IMR-90 (cell line): Measurements from ENCODE around the gene MARCHF2. TPM values are rescaled to one million over a fixed set of nuclear protein-coding genes. Genes with fewer than 3 reads are reported as not detected.
A peak's percentile ranks its signal among the peaks of the same experiment; 100 is the strongest.

Experiments
- ATAC-seq: fragments of 200-7000 bp; cut with Tn5 transposase; 2 replicates; pipeline ENCODE4 v1.9.1; 2020; ENCODE audit warnings: low read depth, mild to moderate bottlenecking, moderate library complexity
- BruUV-seq: library from RNA; stranded (reverse); fragments of 400-500 nt; replicated peaks from 2 replicates; lab custom pipeline; 2021; lab: Mats Ljungman, UMichigan
- CTCF ChIA-PET: fragments of 300-600 bp; formaldehyde crosslinking; extraction: SDS; loops from one replicate; lab custom pipeline; 2021; ENCODE audit warnings: antibody characterized with exemption; lab: Yijun Ruan, JAX
- POLR2A ChIA-PET: fragments of 300-600 bp; sonication (Branson Sonifier 250); formaldehyde crosslinking; loops from one replicate; lab custom pipeline; 2022; ENCODE audit warnings: antibody characterized with exemption; ENCODE audit not compliant: unreplicated experiment; lab: Charles Lee
- DNase-seq: peaks from one replicate; pipeline ENCODE4 v3.0.0; 2013
- H2AFZ ChIP-seq: replicated peaks from 2 replicates; pipeline ENCODE3; 2013; ENCODE audit warnings: low read length, mild to moderate bottlenecking; ENCODE audit not compliant: poor library complexity
- H2AK5ac ChIP-seq: 2 replicates; pipeline ENCODE4 v1.6.1; 2013; ENCODE audit warnings: low read depth, low read length, inconsistent platforms
- H2AK9ac ChIP-seq: replicated peaks from 2 replicates; pipeline ENCODE3; 2013; ENCODE audit warnings: mild to moderate bottlenecking, low read depth, low read length, moderate library complexity; ENCODE audit not compliant: poor library complexity
- H2BK120ac ChIP-seq: 2 replicates; pipeline ENCODE4 v1.6.1; 2013; ENCODE audit warnings: low read depth, low read length, inconsistent platforms
- H2BK15ac ChIP-seq: 3 replicates; pipeline ENCODE4 v1.6.1; 2013; ENCODE audit warnings: low read depth, low read length, inconsistent platforms
- H2BK20ac ChIP-seq: 2 replicates; pipeline ENCODE4 v1.6.1; 2013; ENCODE audit warnings: low read depth, mild to moderate bottlenecking, inconsistent platforms, low read length, moderate library complexity
- H2BK5ac ChIP-seq: 2 replicates; pipeline ENCODE4 v1.6.1; 2013; ENCODE audit warnings: mild to moderate bottlenecking, low read depth, low read length, inconsistent platforms; ENCODE audit not compliant: poor library complexity, severe bottlenecking
- H3K14ac ChIP-seq: replicated peaks from 2 replicates; pipeline ENCODE4 v1.6.1; 2013; ENCODE audit warnings: low read depth, low read length, inconsistent platforms
- H3K18ac ChIP-seq: 2 replicates; pipeline ENCODE4 v1.6.1; 2013; ENCODE audit warnings: low read depth, low read length, control low read depth
- H3K23ac ChIP-seq: 2 replicates; pipeline ENCODE4 v1.6.1; 2013; ENCODE audit warnings: low read depth, low read length, inconsistent platforms
- H3K27ac ChIP-seq: 2 replicates; pipeline ENCODE4 v1.5.1; 2013; ENCODE audit warnings: mild to moderate bottlenecking, control low read depth, low read length; ENCODE audit not compliant: insufficient read depth
- H3K27me3 ChIP-seq: 2 replicates; pipeline ENCODE4 v1.6.1; 2013; ENCODE audit warnings: low read length; ENCODE audit not compliant: control insufficient read depth, insufficient read depth
- H3K36me3 ChIP-seq: 2 replicates; pipeline ENCODE4 v1.6.1; 2013; ENCODE audit warnings: low read length, mixed read lengths; ENCODE audit not compliant: control insufficient read depth, insufficient read depth
- H3K4ac ChIP-seq: 2 replicates; pipeline ENCODE4 v1.6.1; 2013; ENCODE audit warnings: low read depth, low read length, inconsistent platforms
- H3K4me1 ChIP-seq: 2 replicates; pipeline ENCODE4 v1.6.1; 2013; ENCODE audit warnings: low read length, mixed read lengths; ENCODE audit not compliant: control insufficient read depth, insufficient read depth
- H3K4me2 ChIP-seq: 2 replicates; pipeline ENCODE4 v1.6.1; 2013; ENCODE audit warnings: low read depth, mild to moderate bottlenecking, control low read depth, low read length, moderate library complexity
- H3K4me3 ChIP-seq: 2 replicates; pipeline ENCODE4 v1.5.1; 2013; ENCODE audit warnings: low read depth, mild to moderate bottlenecking, control low read depth, low read length, moderate library complexity; ENCODE audit not compliant: insufficient read depth
- H3K56ac ChIP-seq: 2 replicates; pipeline ENCODE4 v1.6.1; 2013; ENCODE audit warnings: low read length, inconsistent platforms; ENCODE audit not compliant: insufficient read depth; ENCODE audit errors: extremely low read depth
- H3K79me1 ChIP-seq, 2 experiments: 2 replicates each; pipeline ENCODE4 v1.6.1; 2013; ENCODE audit warnings: low read length in 2 of 2, inconsistent platforms in 1 of 2, low read depth in 1 of 2
- H3K9ac ChIP-seq: 2 replicates; pipeline ENCODE4 v1.6.1; 2013; ENCODE audit warnings: low read depth, low read length, control low read depth
- H3K9me1 ChIP-seq: 2 replicates; pipeline ENCODE4 v1.6.1; 2013; ENCODE audit warnings: low read length, inconsistent platforms; ENCODE audit not compliant: insufficient read depth
- H3K9me3 ChIP-seq: 2 replicates; pipeline ENCODE4 v1.6.1; 2013; ENCODE audit warnings: low read length; ENCODE audit not compliant: control insufficient read depth, insufficient read depth
- H4K20me1 ChIP-seq: 2 replicates; pipeline ENCODE4 v1.6.1; 2013; ENCODE audit warnings: low read length, inconsistent platforms; ENCODE audit not compliant: insufficient read depth
- H4K5ac ChIP-seq: 2 replicates; pipeline ENCODE4 v1.6.1; 2013; ENCODE audit warnings: mild to moderate bottlenecking, low read depth, low read length, control low read depth
- H4K8ac ChIP-seq, 2 experiments: 2 replicates each; pipeline ENCODE4 v1.6.1; 2013; ENCODE audit warnings: low read depth in 2 of 2, low read length in 2 of 2, control low read depth in 1 of 2, inconsistent platforms in 1 of 2
- H4K91ac ChIP-seq: 2 replicates; pipeline ENCODE4 v1.6.1; 2013; ENCODE audit warnings: low read depth, low read length, inconsistent platforms; ENCODE audit not compliant: insufficient read depth
- MAFK ChIP-seq: IDR thresholded peaks from 2 replicates; pipeline ENCODE4 v1.6.1; 2012; ENCODE audit warnings: low read depth, low read length, improper control_type of control experiment
- WGBS, 2 experiments: methylation state at CpG; one replicate each; pipeline versions ENCODE4 v1.1.5 to v1.1.7; 2013; ENCODE audit warnings: missing lambda C conversion rate in 2 of 2; ENCODE audit not compliant: insufficient read length in 1 of 2; ENCODE audit errors: extremely low coverage in 2 of 2; 5-methylcytosine and 5-hydroxymethylcytosine counted together
- dilution Hi-C: fragments of 300-500 bp; cut with HindIII; formaldehyde crosslinking; loops from one replicate; pipeline ENCODE4 v1.14.3; 2018; ENCODE audit warnings: low sequenced_read_pairs; ENCODE audit not compliant: unreplicated experiment
- in situ Hi-C: fragments of 300-500 bp; cut with MboI; formaldehyde crosslinking; loops from 3 replicates; pipeline ENCODE4 v1.14.3; 2019; ENCODE audit warnings: low sequenced_read_pairs, inconsistent platforms, mixed read lengths
- intact Hi-C: fragments of 100-400 bp; cut with micrococcal nuclease; formaldehyde crosslinking; loops from 2 replicates; pipeline ENCODE4 v1.10.0; 2022
- polyA plus RNA-seq, 3 experiments: library from polyadenylated mRNA; depleted of rRNA; stranded (reverse); fragments of >200 nt; gene quantifications; 2 replicates each; pipeline ENCODE4 v1.2.3, GENCODE V29; 2012; ENCODE audit warnings: low replicate concordance in 1 of 3
- total RNA-seq: library from RNA; depleted of rRNA; stranded (reverse); fragments of >200 nt; gene quantifications from 2 replicates; pipeline ENCODE4 v1.2.3, GENCODE V29; 2012

MARCHF2 gene
- total and polyA plus RNA-seq, 2 of the 4 experiments (the other 2 are of a cell fraction), result 33.8 to 58.8 TPM

- in situ Hi-C loops, result no loop called here
- H3K56ac ChIP-seq, result no peak overlapping the region
- H4K91ac ChIP-seq, result no peak overlapping the region
- peaks cover 96% of the 10 kb centered on the region for H4K20me1 ChIP-seq
- no peak overlapping the region for H2AK9ac ChIP-seq
- no CpG with 5 or more reads among the region's 4 CpGs for WGBS, 2 experiments
- H3K4me1 ChIP-seq, result peaks cover 41% of the 10 kb centered on the region
- no peak overlapping the region for H3K27ac ChIP-seq
- ChIA-PET CTCF (no interaction called here), POLR2A (interaction anchor here (0.6 kb wide), 1 partner anchor 37 kb away, joined by 10 read pairs; no protein-coding TSS in a partner anchor)
- intact Hi-C loops, result no loop called here
- no peak overlapping the region for H2BK20ac ChIP-seq
- no peak overlapping the region for H4K8ac ChIP-seq
- peaks cover 31% of the 10 kb centered on the region for H3K36me3 ChIP-seq
- H3K18ac ChIP-seq, result no peak overlapping the region
- no peak overlapping the region for H2AK5ac ChIP-seq
- H3K9me1 ChIP-seq, result peaks cover 34% of the 10 kb centered on the region
- no peak overlapping the region for H2BK5ac ChIP-seq
- peak overlapping the region; percentile 72 for H3K23ac ChIP-seq
- no peak for ATAC-seq
- H3K27me3 ChIP-seq, result no peaks in the 10 kb centered on the region
- no peak overlapping the region for H2BK15ac ChIP-seq
- no peak overlapping the region for H3K4me3 ChIP-seq
- peak overlapping the region; percentile 30; the same call in 1 of the 2 replicates for H3K4ac ChIP-seq
- no peak for TF ChIP-seq MAFK
- H3K14ac ChIP-seq, result peak overlapping the region; percentile 66
- H3K4me2 ChIP-seq, result no peak overlapping the region
- H2AFZ ChIP-seq, result no peak overlapping the region
- no peak overlapping the region for H2BK120ac ChIP-seq
- H3K79me1 ChIP-seq, result peaks cover 27 to 87% of the 10 kb centered on the region in 2 experiments
- DNase-seq, result no peak
- no peaks in the 10 kb centered on the region for H3K9me3 ChIP-seq
- no peak overlapping the region for H4K5ac ChIP-seq
- H3K9ac ChIP-seq, result no peak overlapping the region
- no TSS peak for BruUV-seq
- dilution Hi-C loops, result no loop called here
Measured at GRCh38 chr19:8461376-8461775, 48.3 kb downstream of the MARCHF2 start.
